ENCODE results near the gene CCDC154. TPM values are rescaled to one million over a fixed set of nuclear protein-coding genes. Genes with fewer than 3 reads are reported as not detected.

The CCDC154 gene
- total and polyA plus RNA-seq, 9 of the 15 experiments (the other 6 are each of a cell fraction or from before 2014, with no cell fraction given), result 0.15 to 1.4 (median 0.20) TPM; not detected in 5

- in situ Hi-C loops (cut with MboI) (no loop called here), intact Hi-C loops (cut with micrococcal nuclease) (no loop called here)
- no TSS peak for BruUV-seq (replicated peaks)
- H3K4me3 ChIP-seq, result no peak overlapping the region
- ChIA-PET POLR2A (interaction anchor here (1.0 to 1.2 kb wide), 2 partner anchors 10 to 35 kb away, joined by 3 read pairs; partner anchors contain the start of gene UQCC4), CTCF (ENCODE audit: low intra/inter-chr PET ratio) (no interaction called here)
- DNase-seq (ENCODE audit: extremely low read depth in 1 of 4, low spot score in 3 of 4) (no peak), FAIRE-seq (no peak), ATAC-seq (no peak)
- 91% methylated on average over 29 of the region's 41 CpGs for WGBS (ENCODE audit: insufficient coverage, low coverage, missing lambda C conversion rate)
- peaks cover 76% of the 10 kb centered on the region; the same call in 2 of the 3 replicates for H3K36me3 ChIP-seq (ENCODE audit: control insufficient read depth, insufficient read depth, low read length)
- peaks cover 0 to 22% of the 10 kb centered on the region in 2 experiments; a peak in 2 of 5 replicates for H3K4me1 ChIP-seq (replicated peaks in 1 of 2; ENCODE audit: control insufficient read depth in 2 of 2, insufficient read depth in 2 of 2, low read length in 2 of 2)
- no peak overlapping the region for H2AFZ ChIP-seq (ENCODE audit: low read depth, low read length)
- TF ChIP-seq ZBTB17 (CRISPR knock-in tag; IDR thresholded peaks at IDR 0.05) (no peak), THRB (CRISPR knock-in tag; conservative IDR thresholded peaks at IDR 0.05) (no peak), POLR2G (IDR thresholded peaks at IDR 0.05; ENCODE audit: low read depth, low read length) (peak; percentile 37; the same call in 1 of the 2 replicates)
- H3K27me3 ChIP-seq (ENCODE audit: control insufficient read depth in 2 of 2, insufficient read depth in 2 of 2, low read length in 2 of 2), result no peaks in the 10 kb centered on the region
- no peaks in the 10 kb centered on the region for H3K79me2 ChIP-seq (ENCODE audit: control insufficient read depth, insufficient read depth, low read length)
- H3K27ac ChIP-seq (ENCODE audit: extremely low read depth, low read depth, low read length), result no peak overlapping the region
- H3K4me2 ChIP-seq (ENCODE audit: insufficient read depth, low read length), result no peak overlapping the region
- H3K9me1 ChIP-seq (ENCODE audit: control insufficient read depth, insufficient read depth, low read length), result peaks cover 4% of the 10 kb centered on the region
- H3K9me3 ChIP-seq (replicated peaks; ENCODE audit: control insufficient read depth, insufficient read depth, low read depth, low read length), result no peaks in the 10 kb centered on the region
- 0 out of 2 replicates have a peak, but pooled peaks cover 5% of the 10 kb centered on the region for H4K20me1 ChIP-seq (replicated peaks; ENCODE audit: control insufficient read depth, insufficient read depth, low read length)
- H3K9ac ChIP-seq (ENCODE audit: insufficient read depth in 1 of 2, low read depth in 2 of 2, low read length in 2 of 2), result no peak overlapping the region
These were observed 11.1 kb upstream of the CCDC154 start for GRCh38 chr16:1455190-1456171.
